ENCODE data around the gene ATG2B.

The ATG2B gene

GRCh38 chr14:96267336-96267735 is 95.8 kb downstream of the ATG2B start:
- Histone ChIP-seq H3K4me2 (ENCODE audit: low read length) (no peak overlapping the region), H3K27ac (no peak overlapping the region), H3K4me1 (no peaks in the 10 kb centered on the region), H3K36me3 (ENCODE audit: control insufficient read depth, insufficient read depth, low read length) (no peaks in the 10 kb centered on the region), H2AFZ (no peak overlapping the region), H3K9ac (no peak overlapping the region), H3K9me3 (ENCODE audit: control insufficient read depth, low read length) (no peaks in the 10 kb centered on the region), H3K4me3 (ENCODE audit: low read depth, low read length) (no peak overlapping the region), H3K27me3 (ENCODE audit: control insufficient read depth, insufficient read depth, low read length) (no peaks in the 10 kb centered on the region), H3K79me2 (no peaks in the 10 kb centered on the region)
- no peak for TF ChIP-seq CTCF (IDR thresholded peaks at IDR 0.05)

- H2AFZ ChIP-seq = no peak overlapping the region
- H3K79me2 ChIP-seq = no peaks in the 10 kb centered on the region
- H3K36me3 ChIP-seq (ENCODE audit: control insufficient read depth, insufficient read depth, low read length) = no peaks in the 10 kb centered on the region
- H3K27me3 ChIP-seq (ENCODE audit: control insufficient read depth, insufficient read depth, low read length) = no peaks in the 10 kb centered on the region
- no peak overlapping the region for H3K27ac ChIP-seq
- no peak overlapping the region for H3K4me2 ChIP-seq (ENCODE audit: low read length)
- no peak for TF ChIP-seq CTCF (IDR thresholded peaks at IDR 0.05)
- no peak overlapping the region for H3K9ac ChIP-seq
- no peak overlapping the region for H3K4me3 ChIP-seq (ENCODE audit: low read depth, low read length)
- H3K9me3 ChIP-seq (ENCODE audit: control insufficient read depth, low read length) = no peaks in the 10 kb centered on the region
- H3K4me1 ChIP-seq = no peaks in the 10 kb centered on the region
These were observed 97.6 kb downstream of the ATG2B start for GRCh38 chr14:96265383-96266095.

GRCh38 chr14:96264853-96265252 is 98.3 kb downstream of the ATG2B start:
- no peak overlapping the region for H3K9ac ChIP-seq
- no peaks in the 10 kb centered on the region for H3K9me3 ChIP-seq (ENCODE audit: control insufficient read depth, low read length)
- H2AFZ ChIP-seq = no peak overlapping the region
- no peaks in the 10 kb centered on the region for H3K36me3 ChIP-seq (ENCODE audit: control insufficient read depth, insufficient read depth, low read length)
- no peaks in the 10 kb centered on the region for H3K79me2 ChIP-seq
- H3K4me2 ChIP-seq (ENCODE audit: low read length) = no peak overlapping the region
- TF ChIP-seq CTCF (IDR thresholded peaks at IDR 0.05) = no peak
- no peaks in the 10 kb centered on the region for H3K27me3 ChIP-seq (ENCODE audit: control insufficient read depth, insufficient read depth, low read length)
- no peak overlapping the region for H3K4me3 ChIP-seq (ENCODE audit: low read depth, low read length)
- no peak overlapping the region for H3K27ac ChIP-seq
- no peaks in the 10 kb centered on the region for H3K4me1 ChIP-seq

GRCh38 chr14:96264200-96264553 is 99.0 kb downstream of the ATG2B start:
- H3K27ac ChIP-seq = no peak overlapping the region
- no peak overlapping the region for H3K4me3 ChIP-seq (ENCODE audit: low read depth, low read length)
- no peak overlapping the region for H3K9ac ChIP-seq
- H3K4me1 ChIP-seq = no peaks in the 10 kb centered on the region
- no peaks in the 10 kb centered on the region for H3K9me3 ChIP-seq (ENCODE audit: control insufficient read depth, low read length)
- no peak overlapping the region for H2AFZ ChIP-seq
- no peaks in the 10 kb centered on the region for H3K27me3 ChIP-seq (ENCODE audit: control insufficient read depth, insufficient read depth, low read length)
- no peak overlapping the region for H3K4me2 ChIP-seq (ENCODE audit: low read length)
- H3K79me2 ChIP-seq = no peaks in the 10 kb centered on the region
- H3K36me3 ChIP-seq (ENCODE audit: control insufficient read depth, insufficient read depth, low read length) = no peaks in the 10 kb centered on the region
- no peak for TF ChIP-seq CTCF (IDR thresholded peaks at IDR 0.05)

Measured in parathyroid adenoma (tissue), 2 donors.